CD4-positive, alpha-beta memory T cell (primary cell): ENCODE data around the gene GOLGA3. TPM values are rescaled to one million over a fixed set of nuclear protein-coding genes. Genes with fewer than 3 reads are reported as not detected.
A peak's percentile ranks its signal among the peaks of the same experiment; 100 is the strongest.

Experiments
- CTCF ChIA-PET: fragments of 350-600 bp; sonication (Branson Sonifier 250); formaldehyde crosslinking; loops from one replicate; lab custom pipeline; 2021; ENCODE audit warnings: inconsistent platforms; ENCODE audit not compliant: partially characterized antibody; lab: Charles Lee
- POLR2A ChIA-PET: fragments of 350-600 bp; sonication (Branson Sonifier 250); formaldehyde crosslinking; loops from one replicate; lab custom pipeline; 2021; ENCODE audit not compliant: partially characterized antibody; lab: Charles Lee
- DNase-seq, 5 donors: peaks; one replicate each; pipeline versions ENCODE4 v3.0.0 to v3.0.0-alpha.2; 2020 to 2022; ENCODE audit warnings: mixed read lengths in 1 of 5
- H3K27ac ChIP-seq: one replicate; pipeline ENCODE4 v1.7.0; 2013; ENCODE audit warnings: low read depth, low read length
- H3K27me3 ChIP-seq: 2 replicates; pipeline ENCODE4 v1.7.0; 2013; ENCODE audit warnings: mild to moderate bottlenecking, low read length, moderate library complexity; ENCODE audit not compliant: insufficient read depth
- H3K36me3 ChIP-seq: 2 replicates; pipeline ENCODE4 v1.7.0; 2013; ENCODE audit warnings: mild to moderate bottlenecking, low read length, moderate library complexity; ENCODE audit not compliant: insufficient read depth
- H3K4me1 ChIP-seq: 2 replicates; pipeline ENCODE4 v1.7.0; 2013; ENCODE audit warnings: mild to moderate bottlenecking, low read length, moderate library complexity; ENCODE audit not compliant: insufficient read depth
- H3K4me3 ChIP-seq, 2 donors: one replicate each; pipeline ENCODE4 v1.7.0; 2013; ENCODE audit warnings: low read length in 2 of 2, mild to moderate bottlenecking in 1 of 2
- H3K9me3 ChIP-seq, 2 donors: one replicate each; pipeline ENCODE4 v1.7.0; 2013; ENCODE audit warnings: low read length in 2 of 2, control low read depth in 1 of 2; ENCODE audit not compliant: control insufficient read depth in 1 of 2
- H3K27ac Mint-ChIP-seq, 7 donors: one replicate each; pipeline ENCODE4 v1.8.0; 2020 to 2021; ENCODE audit warnings: mixed read lengths in 7 of 7, mild to moderate bottlenecking in 6 of 7, inconsistent platforms in 3 of 7, moderate library complexity in 3 of 7
- H3K27me3 Mint-ChIP-seq, 2 donors: one replicate each; pipeline ENCODE4 v1.8.0; 2020 to 2021; ENCODE audit warnings: mixed read lengths in 2 of 2
- H3K36me3 Mint-ChIP-seq, 2 donors: one replicate each; pipeline ENCODE4 v1.8.0; 2020 to 2021; ENCODE audit warnings: mixed read lengths in 2 of 2, inconsistent platforms in 1 of 2, mild to moderate bottlenecking in 1 of 2
- H3K4me1 Mint-ChIP-seq, 4 donors: one replicate each; pipeline ENCODE4 v1.8.0; 2020 to 2021; ENCODE audit warnings: mixed read lengths in 4 of 4, mild to moderate bottlenecking in 1 of 4
- H3K4me3 Mint-ChIP-seq, 8 donors: one replicate each; pipeline ENCODE4 v1.8.0; 2020 to 2021; ENCODE audit warnings: mixed read lengths in 8 of 8, mild to moderate bottlenecking in 7 of 8, moderate library complexity in 6 of 8, inconsistent platforms in 3 of 8
- H3K9me3 Mint-ChIP-seq, 8 donors: one replicate each; pipeline ENCODE4 v1.8.0; 2020 to 2021; ENCODE audit warnings: mixed read lengths in 8 of 8, mild to moderate bottlenecking in 5 of 8, inconsistent platforms in 3 of 8, moderate library complexity in 1 of 8
- intact Hi-C: fragments of 100-400 bp; cut with micrococcal nuclease; formaldehyde crosslinking; loops from one replicate; pipeline ENCODE4 v1.15.1; 2023
- polyA plus RNA-seq, 2 donors: library from polyadenylated mRNA; unstranded; fragments of 300-500 nt; fragmentation: Illumina TruSeq; gene quantifications; one replicate each; pipeline ENCODE4 v1.2.3, GENCODE V29; 2021
- total RNA-seq, 2 experiments: library from RNA; stranded (reverse); gene quantifications; one replicate each; pipeline ENCODE4 v1.2.3, GENCODE V29; 2021

GOLGA3 gene
- total and polyA plus RNA-seq, 4 experiments from 2014 or later, result 0.35 to 67.6 (median 38.3) TPM

- Mint-ChIP-seq H3K4me1 (peaks cover 18 to 54% (median 37%) of the 10 kb centered on the region in 4 donors), H3K4me3 (peak overlapping the region; percentile 78 to 92 (median 87)), H3K9me3 (peaks cover 0 to 4% (median 0%) of the 10 kb centered on the region in 8 donors), H3K36me3 (peaks cover 15 to 44% of the 10 kb centered on the region in 2 donors), H3K27me3 (no peaks in the 10 kb centered on the region), H3K27ac (peak overlapping the region; percentile 88 to 100 (median 93))
- Histone ChIP-seq H3K9me3 (no peaks in the 10 kb centered on the region), H3K4me1 (peaks cover 25% of the 10 kb centered on the region), H3K36me3 (peaks cover 24% of the 10 kb centered on the region), H3K27me3 (no peaks in the 10 kb centered on the region), H3K4me3 (peak overlapping the region; percentile 58 to 91), H3K27ac (peak overlapping the region; percentile 98)
- CTCF ChIA-PET, result interaction anchor here (0.7 to 2.5 kb wide), 4 partner anchors 19 to 92 kb away, joined by 3 to 18 read pairs (median 6); no protein-coding TSS in a partner anchor
- POLR2A ChIA-PET, result interaction anchor here (0.6 to 2.1 kb wide), 14 partner anchors 13 to 158 kb away, joined by 3 to 23 read pairs (median 4); partner anchors contain the start of genes CHFR, ZNF26 and ZNF605
- peak in 1 of 5 donors; percentile 45 for DNase-seq
- intact Hi-C loops, result loop anchor here (2.0 to 5.0 kb wide), 6 partner anchors 39 to 209 kb away; partner anchors contain the start of genes ANKLE2, PGAM5, POLE and PXMP2
Observed at GRCh38 chr12:132827763-132828703, 636 bp downstream of the GOLGA3 start.

DNA sequence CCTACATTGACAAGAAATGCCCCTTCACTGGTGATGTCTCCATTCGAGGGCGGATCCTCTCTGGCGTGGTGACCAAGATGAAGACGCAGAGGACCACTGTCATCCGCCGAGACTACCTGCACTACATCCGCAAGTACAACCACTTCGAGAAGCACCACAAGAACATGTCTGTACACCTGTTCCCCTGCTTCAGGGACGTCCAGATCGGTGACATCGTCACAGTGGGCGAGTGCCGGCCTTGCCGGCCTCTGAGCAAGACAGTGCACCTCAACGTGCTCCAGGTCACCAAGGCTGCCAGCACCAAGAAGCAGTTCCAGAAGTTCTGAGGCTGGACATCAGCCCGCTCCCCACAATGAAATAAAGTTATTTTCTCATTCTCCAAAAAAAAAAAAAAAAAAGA lies 2.8 kb downstream of the GOLGA3 start:
- peak overlapping the region in 5 of 7 donors; percentile 8 to 59 (median 41) for H3K27ac Mint-ChIP-seq
- CTCF ChIA-PET, result interaction anchor here (1.0 kb wide), 1 partner anchor 57 kb away, joined by 3 read pairs; no protein-coding TSS in a partner anchor

DNA sequence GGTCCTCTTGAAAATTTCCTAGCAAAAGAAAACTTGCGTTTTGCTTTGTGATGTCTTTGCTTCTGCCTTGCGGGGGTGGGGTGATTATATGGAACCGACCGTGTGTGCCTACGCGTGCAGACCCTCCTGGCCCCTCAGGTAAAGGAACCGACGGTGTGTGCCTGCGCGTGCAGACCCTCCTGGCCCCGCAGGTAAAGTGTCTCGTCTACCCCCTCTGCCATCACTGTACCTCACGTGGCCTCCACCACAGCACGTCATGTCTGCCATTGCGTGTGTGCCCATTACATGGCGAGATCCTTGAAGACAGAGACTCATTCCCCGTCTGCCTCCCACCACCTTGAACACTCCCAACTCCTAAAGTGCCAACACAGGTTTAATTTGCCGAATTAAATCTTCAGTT lies 3.6 kb downstream of the GOLGA3 start:
- H3K27ac ChIP-seq, result no peak overlapping the region
- Mint-ChIP-seq H3K9me3 (peaks cover 0 to 4% (median 0%) of the 10 kb centered on the region in 8 donors), H3K4me3 (no peak overlapping the region), H3K27me3 (no peaks in the 10 kb centered on the region), H3K36me3 (peaks cover 22 to 62% of the 10 kb centered on the region in 2 donors), H3K27ac (peak overlapping the region in 4 of 7 donors; percentile 30 to 80 (median 60)), H3K4me1 (peaks cover 15 to 53% (median 36%) of the 10 kb centered on the region in 4 donors)
- ChIA-PET CTCF (interaction anchor here (1.0 kb wide), 1 partner anchor 56 kb away, joined by 3 read pairs; no protein-coding TSS in a partner anchor), POLR2A (no interaction called here)
- H3K4me3 ChIP-seq, result no peak overlapping the region
- intact Hi-C loops, result loop anchor here (5.0 kb wide), 4 partner anchors 42 to 212 kb away; partner anchors contain the start of genes ANKLE2, POLE, PXMP2 and ZNF84
- H3K4me1 ChIP-seq, result peaks cover 25% of the 10 kb centered on the region
- no peaks in the 10 kb centered on the region for H3K27me3 ChIP-seq
- H3K9me3 ChIP-seq, result no peaks in the 10 kb centered on the region
- H3K36me3 ChIP-seq, result peaks cover 30% of the 10 kb centered on the region
- no peak for DNase-seq

More for the DNA sequence above, 2.8 kb downstream of the GOLGA3 start:
- intact Hi-C loops, result loop anchor here (5.0 kb wide), 4 partner anchors 41 to 211 kb away; partner anchors contain the start of genes ANKLE2, POLE, PXMP2 and ZNF84
- Histone ChIP-seq H3K9me3 (no peaks in the 10 kb centered on the region), H3K4me3 (no peak overlapping the region), H3K36me3 (peaks cover 24% of the 10 kb centered on the region), H3K27me3 (no peaks in the 10 kb centered on the region), H3K27ac (no peak overlapping the region), H3K4me1 (peaks cover 25% of the 10 kb centered on the region)
- H3K4me1 Mint-ChIP-seq, result peaks cover 15 to 53% (median 36%) of the 10 kb centered on the region in 4 donors
- H3K9me3 Mint-ChIP-seq, result peaks cover 0 to 4% (median 0%) of the 10 kb centered on the region in 8 donors
- POLR2A ChIA-PET, result no interaction called here
- no peak for DNase-seq
- no peaks in the 10 kb centered on the region for H3K27me3 Mint-ChIP-seq
- peaks cover 19 to 55% of the 10 kb centered on the region in 2 donors for H3K36me3 Mint-ChIP-seq
- H3K4me3 Mint-ChIP-seq, result peak overlapping the region in 6 of 8 donors; percentile 27 to 45 (median 38)

DNA sequence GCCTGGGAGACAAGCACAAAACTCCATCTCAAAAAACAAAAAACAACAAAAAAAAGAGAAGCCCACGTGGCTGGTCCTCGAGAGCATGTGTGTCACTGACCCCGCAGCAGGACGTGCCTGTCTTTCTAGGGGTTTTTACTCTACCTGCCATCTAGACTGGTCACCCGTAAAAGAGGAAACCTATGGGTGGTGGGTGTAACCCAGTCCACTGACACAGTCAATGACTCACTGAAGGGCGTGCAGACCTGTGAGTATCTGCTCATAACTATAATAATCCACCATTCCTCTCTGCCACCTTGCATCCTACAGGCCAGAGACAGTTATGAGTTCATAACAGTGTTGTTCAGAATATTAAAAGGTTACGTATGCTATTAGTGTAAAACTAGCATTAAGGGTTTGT lies 4.6 kb downstream of the GOLGA3 start:
- peaks cover 15 to 45% (median 31%) of the 10 kb centered on the region in 4 donors for H3K4me1 Mint-ChIP-seq
- H3K9me3 Mint-ChIP-seq, result peaks cover 0 to 4% (median 0%) of the 10 kb centered on the region in 8 donors
- no peaks in the 10 kb centered on the region for H3K27me3 Mint-ChIP-seq
- H3K27ac Mint-ChIP-seq, result peak overlapping the region in 1 of 7 donors; percentile 59
- Histone ChIP-seq H3K4me3 (no peak overlapping the region), H3K4me1 (peaks cover 21% of the 10 kb centered on the region), H3K36me3 (peaks cover 34% of the 10 kb centered on the region), H3K27me3 (no peaks in the 10 kb centered on the region), H3K27ac (no peak overlapping the region), H3K9me3 (no peaks in the 10 kb centered on the region)
- no peak for DNase-seq
- no peak overlapping the region for H3K4me3 Mint-ChIP-seq
- H3K36me3 Mint-ChIP-seq, result peaks cover 22 to 68% of the 10 kb centered on the region in 2 donors
- ChIA-PET CTCF (no interaction called here), POLR2A (no interaction called here)
- intact Hi-C loops, result no loop called here

GRCh38 chr12:132818562-132818961 lies 10.1 kb downstream of the GOLGA3 start:
- peak overlapping the region in 1 of 7 donors; percentile 57 for H3K27ac Mint-ChIP-seq
- intact Hi-C loops, result no loop called here
- no peak for DNase-seq
- H3K4me1 ChIP-seq, result no peaks in the 10 kb centered on the region
- CTCF ChIA-PET, result no interaction called here
- no peaks in the 10 kb centered on the region for H3K27me3 ChIP-seq
- peaks cover 43% of the 10 kb centered on the region for H3K36me3 ChIP-seq
- H3K27ac ChIP-seq, result no peak overlapping the region
- no peak overlapping the region for H3K4me3 ChIP-seq
- H3K9me3 ChIP-seq, result no peaks in the 10 kb centered on the region
- H3K36me3 Mint-ChIP-seq, result peaks cover 22 to 53% of the 10 kb centered on the region in 2 donors
- POLR2A ChIA-PET, result no interaction called here
- no peaks in the 10 kb centered on the region for H3K27me3 Mint-ChIP-seq
- no peaks in the 10 kb centered on the region for H3K9me3 Mint-ChIP-seq
- no peak overlapping the region for H3K4me3 Mint-ChIP-seq
- H3K4me1 Mint-ChIP-seq, result peaks cover 0 to 2% (median 0%) of the 10 kb centered on the region in 4 donors

GRCh38 chr12:132814232-132814631 lies 14.4 kb downstream of the GOLGA3 start:
- Mint-ChIP-seq H3K27ac (no peak overlapping the region), H3K4me1 (peaks cover 4 to 12% (median 9%) of the 10 kb centered on the region in 4 donors), H3K27me3 (no peaks in the 10 kb centered on the region), H3K36me3 (peaks cover 34 to 51% of the 10 kb centered on the region in 2 donors), H3K9me3 (no peaks in the 10 kb centered on the region), H3K4me3 (no peak overlapping the region)
- no peaks in the 10 kb centered on the region for H3K27me3 ChIP-seq
- POLR2A ChIA-PET, result interaction anchor here (1.4 kb wide), 1 partner anchor 15 kb away, joined by 3 read pairs; the partner anchor contains the start of gene GOLGA3
- H3K4me3 ChIP-seq, result no peak overlapping the region
- H3K36me3 ChIP-seq, result peaks cover 47% of the 10 kb centered on the region
- no peak overlapping the region for H3K27ac ChIP-seq
- CTCF ChIA-PET, result no interaction called here
- intact Hi-C loops, result no loop called here
- no peaks in the 10 kb centered on the region for H3K4me1 ChIP-seq
- no peak for DNase-seq
- H3K9me3 ChIP-seq, result no peaks in the 10 kb centered on the region
